ENCODE measurements around the gene SPRYD4.
"Not testable (repeated sequence)": the region's sequence is repeated elsewhere in the genome, so short reads cannot be mapped to it uniquely, and the experiment has no call there.

GRCh38 chr12:56493409-56494105, 25.2 kb downstream of the SPRYD4 start:
- TF ChIP-seq MAZ (IDR thresholded peaks at IDR 0.05; ENCODE audit: borderline replicate concordance, low read depth, low read length); BHLHE40 (IDR thresholded peaks at IDR 0.05; ENCODE audit: low read depth, low read length); POLR2A (IDR thresholded peaks at IDR 0.05; ENCODE audit: low read depth, low read length); CTCF (conservative IDR thresholded peaks at IDR 0.05; ENCODE audit: low read depth, low read length); SMC3 (IDR thresholded peaks at IDR 0.05; ENCODE audit: low read depth, low read length); RCOR1 (IDR thresholded peaks at IDR 0.05; ENCODE audit: insufficient replicate concordance, low read length); RAD21 (IDR thresholded peaks at IDR 0.05; ENCODE audit: low read length); RFX5 (IDR thresholded peaks at IDR 0.05; ENCODE audit: low read depth, low read length); USF2 (IDR thresholded peaks at IDR 0.05; ENCODE audit: low read depth, low read length): not testable (repeated sequence)
